MCF 10A (cell line): Measurements from ENCODE around the gene STK16. TPM values are rescaled to one million over a fixed set of nuclear protein-coding genes. Genes with fewer than 3 reads are reported as not detected.

Experiments
- BruUV-seq: library from RNA; stranded (reverse); fragments of 400-500 nt; replicated peaks from 2 replicates; lab custom pipeline; 2021; lab: Mats Ljungman, UMichigan
- CTCF ChIA-PET: fragments of 300-600 bp; sonication (Branson Sonifier 250); formaldehyde crosslinking; extraction: SDS; loops from one replicate; lab custom pipeline; 2021; ENCODE audit warnings: antibody characterized with exemption, inconsistent platforms; lab: Yijun Ruan, JAX
- POLR2A ChIA-PET: fragments of 300-600, 350-650 bp; sonication (Branson Sonifier 250); formaldehyde crosslinking; extraction: SDS; loops from one replicate; lab custom pipeline; 2020; ENCODE audit warnings: antibody characterized with exemption, inconsistent platforms; lab: Yijun Ruan, JAX
- DNase-seq: peaks from one replicate; pipeline ENCODE4 v3.0.0-alpha.2; 2018; ENCODE audit not compliant: unreplicated experiment
- H3K27ac Mint-ChIP-seq: one replicate; pipeline ENCODE4 v1.8.0; 2022; ENCODE audit warnings: mild to moderate bottlenecking, low read depth, mixed read lengths; ENCODE audit not compliant: unreplicated experiment
- H3K27me3 Mint-ChIP-seq: one replicate; pipeline ENCODE4 v1.8.0; 2022; ENCODE audit warnings: mixed read lengths; ENCODE audit not compliant: insufficient read depth, unreplicated experiment
- H3K36me3 Mint-ChIP-seq: one replicate; pipeline ENCODE4 v1.8.0; 2022; ENCODE audit warnings: mild to moderate bottlenecking, moderate library complexity, mixed read lengths; ENCODE audit not compliant: insufficient read depth, unreplicated experiment
- H3K4me1 Mint-ChIP-seq: one replicate; pipeline ENCODE4 v1.8.0; 2022; ENCODE audit warnings: mixed read lengths; ENCODE audit not compliant: insufficient read depth, unreplicated experiment
- H3K4me3 Mint-ChIP-seq: one replicate; pipeline ENCODE4 v1.8.0; 2022; ENCODE audit warnings: mild to moderate bottlenecking, moderate library complexity, mixed read lengths; ENCODE audit not compliant: unreplicated experiment
- H3K9me3 Mint-ChIP-seq: one replicate; pipeline ENCODE4 v1.8.0; 2022; ENCODE audit warnings: mixed read lengths; ENCODE audit not compliant: unreplicated experiment
- CTCF ChIP-seq: fragments of 200-600 bp; IDR thresholded peaks from one replicate; pipeline ENCODE4 v1.8.0; 2022; ENCODE audit warnings: antibody characterized with exemption, mild to moderate bottlenecking; ENCODE audit not compliant: unreplicated experiment
- intact Hi-C: fragments of 100-400 bp; cut with micrococcal nuclease; formaldehyde crosslinking; loops from 2 replicates; pipeline ENCODE4 v1.14.1; 2022
- total RNA-seq: library from RNA; stranded (reverse); gene quantifications from 2 replicates; pipeline ENCODE4 v1.2.3, GENCODE V29; 2022

Gene STK16
- total RNA-seq, 1 experiment from 2014 or later, result 33.4 TPM

GRCh38 chr2:219294356-219295351 lies 49.4 kb downstream of the STK16 start:
- H3K4me3 Mint-ChIP-seq, result peak overlapping the region; percentile 68
- intact Hi-C loops, result loop anchor here (2.0 to 5.0 kb wide), 4 partner anchors 16 to 124 kb away; partner anchors contain the start of genes ANKZF1, ATG9A, DNAJB2 and GLB1L
- H3K4me1 Mint-ChIP-seq, result peaks cover 17% of the 10 kb centered on the region
- no peaks in the 10 kb centered on the region for H3K9me3 Mint-ChIP-seq
- peaks cover 2% of the 10 kb centered on the region for H3K27me3 Mint-ChIP-seq
- ChIA-PET POLR2A (interaction anchor here (0.6 to 11.1 kb wide), 14 partner anchors 17 to 135 kb away, joined by 3 to 170 read pairs (median 8); partner anchors contain the start of genes ANKZF1, ATG9A, CNPPD1 and DNAJB2), CTCF (interaction anchor here (0.5 to 17.4 kb wide), 61 partner anchors 9 to 731 kb away, joined by 3 to 445 read pairs (median 5); partner anchors contain the start of genes ABCB6, ANKZF1, ATG9A and CNPPD1)
- peaks cover 6% of the 10 kb centered on the region for H3K36me3 Mint-ChIP-seq
- peak overlapping the region; percentile 40 for H3K27ac Mint-ChIP-seq
- TF ChIP-seq CTCF, result peak; percentile 99
- no TSS peak for BruUV-seq
- DNase-seq, result peak; percentile 79

- Mint-ChIP-seq H3K4me3 (no peak overlapping the region), H3K27me3 (peaks cover 17% of the 10 kb centered on the region), H3K9me3 (no peaks in the 10 kb centered on the region), H3K4me1 (peaks cover 11% of the 10 kb centered on the region), H3K36me3 (peaks cover 6% of the 10 kb centered on the region), H3K27ac (peak overlapping the region; percentile 40)
- TF ChIP-seq CTCF, result no peak
- CTCF ChIA-PET, result interaction anchor here (0.5 to 17.4 kb wide), 17 partner anchors 14 to 657 kb away, joined by 3 to 445 read pairs (median 9); partner anchors contain the start of genes ABCB6, ANKZF1, ATG9A and CNPPD1
- POLR2A ChIA-PET, result interaction anchor here (1.7 to 11.1 kb wide), 6 partner anchors 19 to 120 kb away, joined by 6 to 170 read pairs (median 26); partner anchors contain the start of genes ANKZF1, ATG9A, CNPPD1 and DNAJB2
- no peak for DNase-seq
- intact Hi-C loops, result loop anchor here (5.0 kb wide), 1 partner anchor 49 kb away; the partner anchor contains the start of genes GLB1L and STK16
- no TSS peak for BruUV-seq
These were observed 50.9 kb downstream of the STK16 start for GRCh38 chr2:219296142-219296541.

GRCh38 chr2:219296631-219297391 lies 51.5 kb downstream of the STK16 start:
- intact Hi-C loops, result loop anchor here (5.0 kb wide), 1 partner anchor 50 kb away; the partner anchor contains the start of genes GLB1L and STK16
- H3K4me1 Mint-ChIP-seq, result peaks cover 11% of the 10 kb centered on the region
- POLR2A ChIA-PET, result interaction anchor here (11.1 kb wide), 1 partner anchor 20 kb away, joined by 170 read pairs; the partner anchor contains the start of gene DNAJB2
- no peaks in the 10 kb centered on the region for H3K9me3 Mint-ChIP-seq
- H3K27me3 Mint-ChIP-seq, result peaks cover 24% of the 10 kb centered on the region
- H3K4me3 Mint-ChIP-seq, result no peak overlapping the region
- BruUV-seq, result no TSS peak
- H3K36me3 Mint-ChIP-seq, result peaks cover 6% of the 10 kb centered on the region
- no peak for DNase-seq
- no peak overlapping the region for H3K27ac Mint-ChIP-seq
- no peak for TF ChIP-seq CTCF
- CTCF ChIA-PET, result interaction anchor here (0.5 to 17.4 kb wide), 9 partner anchors 16 to 453 kb away, joined by 3 to 445 read pairs (median 15); partner anchors contain the start of genes ABCB6, ANKZF1, ATG9A and DNAJB2
